ENCODE data around the gene GPR152. TPM values are rescaled to one million over a fixed set of nuclear protein-coding genes. Genes with fewer than 3 reads are reported as not detected.

Gene GPR152, protein sequence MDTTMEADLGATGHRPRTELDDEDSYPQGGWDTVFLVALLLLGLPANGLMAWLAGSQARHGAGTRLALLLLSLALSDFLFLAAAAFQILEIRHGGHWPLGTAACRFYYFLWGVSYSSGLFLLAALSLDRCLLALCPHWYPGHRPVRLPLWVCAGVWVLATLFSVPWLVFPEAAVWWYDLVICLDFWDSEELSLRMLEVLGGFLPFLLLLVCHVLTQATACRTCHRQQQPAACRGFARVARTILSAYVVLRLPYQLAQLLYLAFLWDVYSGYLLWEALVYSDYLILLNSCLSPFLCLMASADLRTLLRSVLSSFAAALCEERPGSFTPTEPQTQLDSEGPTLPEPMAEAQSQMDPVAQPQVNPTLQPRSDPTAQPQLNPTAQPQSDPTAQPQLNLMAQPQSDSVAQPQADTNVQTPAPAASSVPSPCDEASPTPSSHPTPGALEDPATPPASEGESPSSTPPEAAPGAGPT
- total RNA-seq (ENCODE audit: insufficient read depth, low replicate concordance), result not detected

DNA sequence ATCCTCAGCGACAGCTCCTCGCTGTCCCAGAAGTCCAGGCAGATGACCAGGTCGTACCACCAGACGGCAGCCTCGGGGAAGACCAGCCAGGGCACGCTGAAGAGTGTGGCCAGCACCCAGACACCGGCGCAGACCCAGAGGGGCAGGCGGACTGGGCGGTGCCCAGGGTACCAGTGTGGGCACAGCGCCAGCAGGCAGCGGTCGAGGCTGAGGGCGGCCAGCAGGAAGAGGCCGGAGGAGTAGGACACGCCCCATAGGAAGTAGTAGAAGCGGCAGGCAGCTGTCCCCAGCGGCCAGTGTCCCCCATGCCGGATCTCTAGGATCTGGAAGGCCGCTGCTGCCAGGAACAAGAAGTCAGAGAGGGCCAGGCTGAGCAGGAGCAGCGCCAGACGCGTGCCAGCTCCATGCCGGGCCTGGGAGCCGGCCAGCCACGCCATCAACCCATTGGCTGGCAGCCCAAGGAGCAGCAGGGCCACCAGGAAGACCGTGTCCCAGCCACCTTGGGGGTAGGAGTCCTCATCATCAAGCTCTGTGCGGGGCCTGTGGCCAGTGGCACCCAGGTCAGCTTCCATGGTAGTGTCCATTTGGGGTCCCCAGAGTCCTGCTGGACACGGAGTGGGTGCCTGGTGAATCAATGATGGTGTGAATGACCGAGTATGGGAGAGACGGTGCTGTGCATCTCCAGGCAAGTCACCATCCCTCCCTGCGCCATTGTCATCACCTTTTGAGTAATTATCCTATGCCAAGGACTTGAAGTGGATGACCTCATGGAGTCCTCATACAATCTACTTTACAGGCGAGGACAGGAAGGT is at the start of gene GPR152:
GPR152 (minus strand) TSS at position 589 of the 812 bp plus-strand sequence; CDS start at position 584, 5 bp downstream.
- DNase-seq (ENCODE audit: low spot score), result no peak

- DNase-seq (ENCODE audit: low spot score), result no peak
These were observed 49.3 kb upstream of the GPR152 start for GRCh38 chr11:67501854-67502253.

DNA sequence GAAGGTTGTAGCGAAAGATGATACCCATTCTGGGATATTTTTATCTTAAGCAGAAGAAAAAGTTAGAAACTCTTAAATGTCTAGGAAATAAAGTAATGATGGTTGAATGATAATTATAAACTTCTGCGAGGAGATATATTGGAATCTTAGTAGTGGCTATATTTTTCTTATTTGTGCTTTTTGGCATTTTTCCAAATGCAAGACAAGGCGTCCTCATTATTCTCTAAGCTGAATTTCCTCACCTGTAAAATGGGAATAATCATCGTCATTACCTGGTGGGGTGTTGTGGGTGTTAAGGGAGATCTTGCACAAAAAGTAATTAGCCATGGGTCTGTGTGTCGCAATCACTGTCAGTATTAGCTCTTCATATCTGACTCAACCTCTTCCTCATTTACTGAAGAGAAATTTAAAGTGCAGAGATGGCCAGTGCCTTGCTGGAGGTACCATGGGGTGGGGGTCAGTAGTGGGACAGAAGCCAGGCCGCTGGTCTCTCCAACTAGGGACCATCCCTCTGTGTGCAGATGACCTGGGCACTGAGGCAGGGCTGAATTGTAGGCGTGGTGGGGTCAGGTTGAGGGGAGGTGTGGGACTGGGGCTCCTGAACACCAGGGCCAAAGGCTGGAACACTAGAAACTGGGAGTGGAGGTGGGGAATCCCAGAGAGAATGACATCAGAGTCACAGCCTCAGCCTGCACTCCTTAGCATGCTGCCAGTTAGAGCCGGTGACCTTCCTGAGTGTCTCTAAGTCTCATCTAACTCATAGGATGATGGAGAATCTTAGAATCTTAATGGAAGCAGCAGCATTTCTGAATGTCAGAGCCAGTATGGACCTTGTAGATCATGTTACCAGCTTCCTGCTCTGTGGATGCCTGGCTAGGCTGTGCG is 48.5 kb upstream of the GPR152 start:
- DNase-seq (ENCODE audit: low spot score), result no peak

- no peak for DNase-seq (ENCODE audit: low spot score)
These were observed 47.9 kb upstream of the GPR152 start for GRCh38 chr11:67500484-67500821.

- DNase-seq (ENCODE audit: low spot score), result no peak
These were observed 47.4 kb upstream of the GPR152 start for GRCh38 chr11:67499808-67500483.

DNA sequence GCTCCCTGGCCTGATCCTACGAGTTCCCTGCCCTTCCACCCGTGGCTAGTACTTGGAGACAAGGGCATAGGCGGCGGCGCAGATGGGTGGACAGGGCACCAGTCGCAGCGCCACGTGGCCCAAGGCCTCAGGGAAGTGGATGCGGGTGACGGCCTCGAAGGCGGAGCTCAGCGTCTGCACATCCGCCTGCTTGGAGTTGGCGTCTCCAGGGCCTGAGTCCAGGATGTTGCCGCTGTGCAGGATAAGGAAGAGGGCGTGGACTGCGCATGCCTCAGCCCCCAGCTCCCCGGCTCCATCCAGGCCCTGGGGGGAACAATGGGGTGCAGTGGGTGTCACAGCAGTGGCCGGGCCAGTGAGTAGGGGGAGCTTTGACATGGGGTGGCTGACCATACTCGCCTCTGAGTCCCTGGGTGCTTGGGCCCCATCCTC is 46.0 kb upstream of the GPR152 start:
- DNase-seq (ENCODE audit: low spot score), result no peak

DNA sequence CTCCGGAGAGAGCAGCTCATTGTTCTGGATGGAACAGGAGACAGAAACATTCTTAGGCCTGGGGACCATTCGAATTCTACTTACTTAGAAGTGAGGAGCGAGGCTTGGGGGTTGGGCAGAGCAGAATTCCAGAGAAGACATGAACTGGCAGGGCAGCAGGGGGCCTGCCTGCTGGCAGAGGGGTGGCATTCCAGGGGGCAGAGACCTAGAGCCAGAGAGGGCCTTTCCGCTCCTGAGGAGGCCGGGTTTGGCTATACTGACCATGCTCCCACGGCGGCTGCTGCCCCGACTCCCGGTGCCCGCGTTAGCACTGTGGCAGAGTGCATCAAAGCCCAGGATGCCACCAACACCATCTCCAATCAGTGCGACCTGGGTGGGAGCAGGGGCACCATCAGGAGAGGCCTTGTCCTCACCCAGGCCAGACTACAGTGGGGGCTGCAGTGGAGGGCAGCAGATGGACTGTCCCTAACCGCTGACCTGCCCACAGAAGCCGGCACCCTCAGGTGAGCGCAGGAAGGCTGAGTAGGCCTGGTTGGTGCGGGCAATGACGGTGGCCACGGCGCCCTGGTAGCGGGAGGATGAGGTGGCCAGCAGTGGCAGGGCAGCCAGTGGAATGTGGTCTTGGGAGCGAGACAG is 45.2 kb upstream of the GPR152 start:
- no peak for DNase-seq (ENCODE audit: low spot score)

DNA sequence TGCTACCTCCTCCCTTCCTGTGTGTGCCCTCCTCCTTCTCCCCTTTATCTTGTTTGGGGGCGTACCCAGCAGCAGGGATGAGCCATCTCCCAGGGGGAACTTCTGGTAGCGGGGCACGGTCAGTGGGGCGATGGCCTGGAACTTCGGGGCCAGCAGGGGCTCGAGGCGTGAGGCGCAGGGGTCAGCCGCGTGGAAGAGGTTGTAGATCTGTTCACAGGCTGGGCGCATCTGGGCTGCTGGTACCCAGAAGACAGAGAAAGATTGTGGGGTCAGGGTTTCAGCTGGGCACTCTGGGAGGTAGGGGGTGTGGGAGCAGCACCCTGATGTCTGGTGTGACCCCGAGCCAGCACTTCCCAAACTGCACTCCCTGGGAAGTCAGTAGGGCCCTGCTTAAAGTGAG is 43.6 kb upstream of the GPR152 start:
- DNase-seq (ENCODE audit: low spot score), result no peak

GRCh38 chr11:67495234-67496005 is 42.9 kb upstream of the GPR152 start:
- no peak for DNase-seq (ENCODE audit: low spot score)

- DNase-seq (ENCODE audit: low spot score), result no peak
These were observed 42.1 kb upstream of the GPR152 start for GRCh38 chr11:67494371-67495233.

DNA sequence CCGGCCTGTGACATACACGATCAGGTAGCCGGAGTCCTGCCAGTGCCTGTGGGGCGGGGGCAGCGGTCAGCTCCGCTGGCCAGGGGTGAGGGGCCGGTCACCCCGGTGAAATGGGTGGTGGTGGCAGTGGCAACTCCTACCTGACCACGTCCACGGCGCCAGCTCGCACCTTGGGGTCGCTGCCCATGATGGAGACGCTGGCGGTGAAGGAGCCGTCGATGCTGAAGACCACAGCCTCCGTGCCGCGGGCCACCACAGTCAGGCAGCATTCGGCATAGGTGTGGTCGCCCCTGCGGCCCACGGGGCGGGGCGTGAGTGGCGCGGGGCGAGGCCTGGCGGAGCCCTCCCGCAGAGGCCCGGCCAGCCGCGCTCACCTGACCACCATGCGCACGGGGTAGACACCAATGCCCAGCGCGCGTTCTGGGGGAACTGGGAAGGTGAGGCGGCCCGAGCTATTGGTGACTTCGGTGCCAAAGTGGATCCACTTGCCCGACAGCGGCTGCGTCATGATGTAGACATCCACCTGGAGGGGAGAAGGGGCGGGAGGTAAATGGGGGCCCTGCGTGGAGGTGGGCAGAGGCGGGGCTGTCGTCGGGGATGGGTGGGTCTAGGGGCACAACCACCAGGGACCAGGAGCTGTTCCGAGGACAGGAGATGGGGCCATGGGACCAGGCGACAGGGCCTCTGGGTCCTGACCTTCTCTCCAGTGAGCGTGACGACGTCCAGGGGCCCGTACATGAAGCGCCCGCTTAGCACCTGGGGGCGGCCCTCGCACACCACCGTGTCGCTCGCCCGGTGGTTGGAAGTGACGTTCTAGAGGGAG is 41.2 kb upstream of the GPR152 start:
- no peak for DNase-seq (ENCODE audit: low spot score)

DNA sequence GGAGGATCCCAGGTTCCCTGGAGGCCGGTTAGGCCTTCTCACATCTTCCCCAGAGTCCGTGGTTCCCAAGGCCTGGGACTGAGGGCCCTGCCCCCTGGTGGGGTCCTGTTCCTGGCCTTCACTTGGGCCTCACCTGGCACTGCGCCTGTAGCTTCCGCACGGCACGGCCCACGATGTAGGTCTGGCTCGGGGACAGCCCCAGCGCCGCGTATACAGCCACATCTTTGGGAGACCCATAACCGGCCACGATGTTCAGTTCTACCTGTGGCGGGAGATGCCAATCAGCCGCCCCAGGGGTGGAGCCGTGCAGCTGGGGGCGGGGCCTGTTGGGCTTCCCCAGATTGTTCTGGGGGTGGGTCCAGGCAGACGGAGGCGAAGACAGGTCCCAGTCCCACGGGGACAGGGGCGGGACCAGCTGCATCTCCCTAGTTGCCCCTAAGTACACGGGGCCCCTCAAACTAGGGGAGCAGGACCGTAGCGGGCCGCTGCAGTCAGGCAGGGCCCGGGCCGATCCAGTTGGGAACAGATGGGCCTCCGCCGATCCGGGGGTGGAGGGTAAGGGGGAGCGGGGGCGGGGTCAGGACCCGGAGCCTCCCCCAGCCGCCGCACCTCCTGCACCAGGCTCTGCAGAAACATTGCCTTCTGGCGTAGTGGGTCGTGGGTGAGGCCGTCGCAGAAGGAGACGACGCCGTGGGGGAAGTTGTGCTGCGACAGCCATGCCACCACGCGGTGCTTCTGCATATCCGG is 40.4 kb upstream of the GPR152 start:
- no peak for DNase-seq (ENCODE audit: low spot score)

DNA sequence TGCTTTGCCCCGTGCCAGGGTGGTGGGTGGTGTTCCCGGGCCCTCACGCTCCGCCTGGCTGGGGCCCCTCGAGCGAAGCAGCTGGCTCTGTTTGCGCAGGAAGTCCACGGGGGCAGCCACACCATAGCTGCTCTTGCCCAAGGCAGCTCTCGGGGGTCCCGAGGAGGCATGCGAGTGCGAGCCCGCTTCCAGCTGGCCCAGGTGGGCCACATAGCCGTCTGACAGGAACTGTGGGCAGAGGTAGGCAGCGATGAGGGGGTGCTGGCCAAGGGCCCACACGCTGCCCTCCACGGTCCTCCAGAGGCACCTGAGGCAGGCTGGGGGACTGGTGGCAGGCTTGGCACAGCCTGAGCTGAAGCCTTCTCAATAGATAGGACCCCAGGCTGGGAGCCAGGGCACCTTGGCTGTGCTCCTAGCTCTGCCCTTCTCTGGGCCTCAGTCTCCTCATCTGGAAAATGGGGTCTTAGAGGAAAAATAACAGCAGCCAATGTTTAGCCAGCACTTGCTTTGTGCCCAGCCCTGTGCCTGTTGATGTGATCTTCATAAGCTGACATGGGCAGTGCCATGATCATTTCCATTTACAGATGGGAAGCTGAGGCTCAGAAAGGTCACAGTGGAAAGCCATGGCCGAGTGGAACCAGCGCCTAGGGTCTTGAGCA is 39.7 kb upstream of the GPR152 start:
- no peak for DNase-seq (ENCODE audit: low spot score)

GRCh38 chr11:67491276-67492068 is 38.9 kb upstream of the GPR152 start:
- no peak for DNase-seq (ENCODE audit: low spot score)

DNA sequence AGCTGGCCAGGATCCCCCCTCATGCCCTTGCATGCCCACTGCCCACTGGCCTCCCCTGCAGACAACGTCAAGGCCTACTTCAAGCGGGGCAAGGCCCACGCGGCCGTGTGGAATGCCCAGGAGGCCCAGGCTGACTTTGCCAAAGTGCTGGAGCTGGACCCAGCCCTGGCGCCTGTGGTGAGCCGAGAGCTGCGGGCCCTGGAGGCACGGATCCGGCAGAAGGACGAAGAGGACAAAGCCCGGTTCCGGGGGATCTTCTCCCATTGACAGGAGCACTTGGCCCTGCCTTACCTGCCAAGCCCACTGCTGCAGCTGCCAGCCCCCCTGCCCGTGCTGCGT is 38.2 kb upstream of the GPR152 start:
- DNase-seq (ENCODE audit: low spot score), result no peak

Measured in umbilical cord (tissue), 2 donors.